PC-9 (cell line): ENCODE data around the gene DMXL1. TPM values are rescaled to one million over a fixed set of nuclear protein-coding genes. Genes with fewer than 3 reads are reported as not detected.
"Not testable (repeated sequence)": the region's sequence is repeated elsewhere in the genome, so short reads cannot be mapped to it uniquely, and the experiment has no call there.

Source experiments
- BruUV-seq: library from RNA; stranded (reverse); fragments of 400-500 nt; replicated peaks from 2 replicates; lab custom pipeline; 2021; lab: Mats Ljungman, UMichigan
- CTCF ChIA-PET: fragments of 300-600 bp; sonication (Branson Sonifier 250); formaldehyde crosslinking; loops from one replicate; lab custom pipeline; 2022; ENCODE audit warnings: antibody characterized with exemption; lab: Charles Lee
- POLR2A ChIA-PET: fragments of 300-600 bp; sonication (Branson Sonifier 250); formaldehyde crosslinking; loops from one replicate; lab custom pipeline; 2022; ENCODE audit warnings: antibody characterized with exemption; ENCODE audit not compliant: unreplicated experiment; lab: Charles Lee
- DNase-seq, 2 experiments: peaks; one replicate each; pipeline versions ENCODE4 v3.0.0 to v3.0.0-alpha.2; 2015 to 2022; ENCODE audit warnings: mixed read lengths in 1 of 2
- H2AFZ ChIP-seq: fragments of 200-600 bp; sonication (generic); 2 replicates; pipeline ENCODE4 v1.8.1; 2017; ENCODE audit warnings: antibody characterized with exemption
- H3F3A ChIP-seq: fragments of 200-600 bp; sonication (generic); 2 replicates; pipeline ENCODE4 v1.8.1; 2017; ENCODE audit warnings: antibody characterized with exemption, mild to moderate bottlenecking, low read depth; ENCODE audit not compliant: insufficient read depth
- H3K27ac ChIP-seq: fragments of 200-600 bp; sonication (generic); 2 replicates; pipeline ENCODE4 v1.6.1; 2016; ENCODE audit warnings: mixed run types
- H3K27me3 ChIP-seq: fragments of 200-600 bp; sonication (generic); 2 replicates; pipeline ENCODE4 v1.6.1; 2016; ENCODE audit warnings: low read depth, mixed run types; ENCODE audit not compliant: insufficient read depth
- H3K36me3 ChIP-seq: fragments of 200-600 bp; sonication (generic); 2 replicates; pipeline ENCODE4 v1.6.1; 2016; ENCODE audit warnings: low read depth, mixed run types
- H3K4me1 ChIP-seq: fragments of 200-600 bp; sonication (generic); replicated peaks from 2 replicates; pipeline ENCODE4 v1.6.1; 2016; ENCODE audit warnings: mixed run types; ENCODE audit not compliant: insufficient read depth
- H3K4me2 ChIP-seq: fragments of 200-600 bp; sonication (generic); 2 replicates; pipeline ENCODE4 v1.6.1; 2017; ENCODE audit warnings: mixed run types
- H3K4me3 ChIP-seq: fragments of 200-600 bp; sonication (generic); 2 replicates; pipeline ENCODE4 v1.6.1; 2016; ENCODE audit warnings: mixed run types
- H3K79me2 ChIP-seq: fragments of 200-600 bp; sonication (generic); 2 replicates; pipeline ENCODE4 v1.6.1; 2017; ENCODE audit warnings: low read depth, mixed run types
- H3K9me2 ChIP-seq: fragments of 200-600 bp; sonication (generic); 2 replicates; pipeline ENCODE4 v1.8.1; 2017; ENCODE audit warnings: mild to moderate bottlenecking; ENCODE audit not compliant: insufficient read depth
- H3K9me3 ChIP-seq: fragments of 200-600 bp; sonication (generic); 2 replicates; pipeline ENCODE4 v1.8.1; 2016; ENCODE audit warnings: low read depth; ENCODE audit not compliant: insufficient read depth
- H4K20me1 ChIP-seq: fragments of 200-600 bp; sonication (generic); 2 replicates; pipeline ENCODE4 v1.8.1; 2017; ENCODE audit not compliant: insufficient read depth
- CTCF ChIP-seq: fragments of 200-600 bp; sonication (generic); conservative IDR thresholded peaks from 2 replicates; pipeline ENCODE4 v1.6.1; 2017; ENCODE audit warnings: mixed run types, antibody characterized with exemption, mild to moderate bottlenecking, moderate library complexity
- EZH2 ChIP-seq: fragments of 200-600 bp; sonication (generic); IDR thresholded peaks from 2 replicates; pipeline ENCODE4 v1.8.0; 2017; ENCODE audit warnings: antibody characterized with exemption, low read depth
- intact Hi-C: fragments of 100-400 bp; cut with micrococcal nuclease; formaldehyde crosslinking; loops from one replicate; pipeline ENCODE4 v1.10.0; 2022; ENCODE audit not compliant: unreplicated experiment
- total RNA-seq: library from RNA; stranded (reverse); gene quantifications from 2 replicates; pipeline ENCODE4 v1.2.3, GENCODE V29; 2021

Gene DMXL1
- total RNA-seq, 1 experiment from 2014 or later, result 27.3 TPM

GRCh38 chr5:119177226-119177625 lies 106.3 kb downstream of the DMXL1 start:
- TF ChIP-seq EZH2, result no peak
- no peak for TF ChIP-seq CTCF
- CTCF ChIA-PET, result no interaction called here

GRCh38 chr5:119178435-119178834 lies 107.5 kb downstream of the DMXL1 start:
- ChIA-PET CTCF (no interaction called here), POLR2A (no interaction called here)
- H3K36me3 ChIP-seq, result no peaks in the 10 kb centered on the region
- DNase-seq, result no peak
- H3K27me3 ChIP-seq, result no peaks in the 10 kb centered on the region
- no peaks in the 10 kb centered on the region for H3K9me3 ChIP-seq
- H3K4me2 ChIP-seq, result no peak overlapping the region
- H3K4me1 ChIP-seq, result 0 out of 2 replicates have a peak, but pooled peaks cover 6% of the 10 kb centered on the region
- BruUV-seq, result no TSS peak
- H4K20me1 ChIP-seq, result no peaks in the 10 kb centered on the region
- no peaks in the 10 kb centered on the region for H3F3A ChIP-seq
- H3K9me2 ChIP-seq, result no peaks in the 10 kb centered on the region
- H3K27ac ChIP-seq, result no peak overlapping the region
- TF ChIP-seq CTCF (no peak), EZH2 (no peak)
- H3K4me3 ChIP-seq, result no peak overlapping the region
- H3K79me2 ChIP-seq, result no peaks in the 10 kb centered on the region
- intact Hi-C loops, result no loop called here
- H2AFZ ChIP-seq, result no peak overlapping the region

More at GRCh38 chr5:119177226-119177625, 106.3 kb downstream of the DMXL1 start:
- no peak overlapping the region for H3K27ac ChIP-seq
- H3K9me2 ChIP-seq, result no peaks in the 10 kb centered on the region
- BruUV-seq, result no TSS peak
- H3K4me3 ChIP-seq, result no peak overlapping the region
- H2AFZ ChIP-seq, result no peak overlapping the region
- H3K4me2 ChIP-seq, result no peak overlapping the region
- H4K20me1 ChIP-seq, result no peaks in the 10 kb centered on the region
- H3K79me2 ChIP-seq, result no peaks in the 10 kb centered on the region
- intact Hi-C loops, result no loop called here
- no peaks in the 10 kb centered on the region for H3K27me3 ChIP-seq
- DNase-seq, result no peak
- H3K36me3 ChIP-seq, result no peaks in the 10 kb centered on the region
- no peaks in the 10 kb centered on the region for H3F3A ChIP-seq
- POLR2A ChIA-PET, result no interaction called here
- H3K4me1 ChIP-seq, result 0 out of 2 replicates have a peak, but pooled peaks cover 6% of the 10 kb centered on the region
- no peaks in the 10 kb centered on the region for H3K9me3 ChIP-seq

- H2AFZ ChIP-seq, result no peak overlapping the region
- no peaks in the 10 kb centered on the region for H3K27me3 ChIP-seq
- TF ChIP-seq CTCF (no peak), EZH2 (no peak)
- no peak overlapping the region for H3K4me3 ChIP-seq
- no peaks in the 10 kb centered on the region for H3K9me3 ChIP-seq
- ChIA-PET POLR2A (no interaction called here), CTCF (no interaction called here)
- DNase-seq, result no peak
- H3K79me2 ChIP-seq, result no peaks in the 10 kb centered on the region
- H4K20me1 ChIP-seq, result no peaks in the 10 kb centered on the region
- no peak overlapping the region for H3K27ac ChIP-seq
- no TSS peak for BruUV-seq
- no peaks in the 10 kb centered on the region for H3K9me2 ChIP-seq
- intact Hi-C loops, result loop anchor here (10.0 kb wide), 1 partner anchor 235 kb away; no protein-coding TSS in a partner anchor
- H3K4me2 ChIP-seq, result no peak overlapping the region
- no peaks in the 10 kb centered on the region for H3F3A ChIP-seq
- 0 out of 2 replicates have a peak, but pooled peaks cover 6% of the 10 kb centered on the region for H3K4me1 ChIP-seq
- H3K36me3 ChIP-seq, result no peaks in the 10 kb centered on the region
Observed at GRCh38 chr5:119179857-119180641, 109.2 kb downstream of the DMXL1 start.

- H3K27me3 ChIP-seq, H3K27ac ChIP-seq, H3K4me3 ChIP-seq, H4K20me1 ChIP-seq, H3K36me3 ChIP-seq, BruUV-seq, H3K9me2 ChIP-seq, H3K9me3 ChIP-seq, H3K79me2 ChIP-seq, H3K4me2 ChIP-seq, H2AFZ ChIP-seq, H3K4me1 ChIP-seq, H3F3A ChIP-seq, CTCF ChIA-PET, DNase-seq: not testable (repeated sequence)
- intact Hi-C loops, result loop anchor here (10.0 kb wide), 1 partner anchor 229 kb away; no protein-coding TSS in a partner anchor
- POLR2A ChIA-PET, result interaction anchor here (0.6 kb wide), 1 partner anchor 1212 kb away, joined by 6 read pairs; no protein-coding TSS in a partner anchor
Observed at GRCh38 chr5:119185512-119185911, 114.6 kb downstream of the DMXL1 start.
